Endothelial cell of umbilical vein (primary cell): ENCODE measurements around the gene EFTUD2.

Experiments
- EZH2 ChIP-seq: IDR thresholded peaks from 2 replicates; pipeline ENCODE4 v1.6.1; 2012; ENCODE audit warnings: borderline replicate concordance, low read depth, mild to moderate bottlenecking, moderate library complexity, low read length, inconsistent platforms; ENCODE audit not compliant: severe bottlenecking
- FOS ChIP-seq: IDR thresholded peaks from 2 replicates; pipeline ENCODE4 v1.6.1; 2011; ENCODE audit warnings: mild to moderate bottlenecking, low read length, moderate library complexity, borderline replicate concordance; ENCODE audit not compliant: insufficient read depth
- JUN ChIP-seq: IDR thresholded peaks from 2 replicates; pipeline ENCODE4 v1.6.1; 2011; ENCODE audit warnings: borderline replicate concordance, low read depth; ENCODE audit not compliant: insufficient read length, insufficient read depth
- MAX ChIP-seq: IDR thresholded peaks from 2 replicates; pipeline ENCODE4 v1.6.1; 2011; ENCODE audit not compliant: insufficient read depth, insufficient read length
- POLR2A ChIP-seq: IDR thresholded peaks from 2 replicates; pipeline ENCODE4 v1.6.1; 2012; ENCODE audit warnings: low read depth, mild to moderate bottlenecking, control low read depth, low read length
- POLR2AphosphoS5 ChIP-seq: IDR thresholded peaks from 2 replicates; pipeline ENCODE4 v1.6.1; 2012; ENCODE audit warnings: low read depth, mild to moderate bottlenecking, control low read depth, low read length, moderate library complexity; ENCODE audit not compliant: insufficient read depth
- TF ChIP-seq, protein P1 (sequence below), 2 donors: IDR thresholded peaks; 1 replicate in 1 of 2; 2 replicates in 1 of 2; pipeline ENCODE4 v1.5.1; 2011; ENCODE audit warnings: low read length in 2 of 2, mild to moderate bottlenecking in 2 of 2, moderate library complexity in 2 of 2, control low read depth in 1 of 2, inconsistent platforms in 1 of 2, low read depth in 1 of 2; ENCODE audit not compliant: insufficient read depth in 1 of 2; ENCODE audit errors: extremely low read depth in 1 of 2

GRCh38 chr17:44917456-44917855 lies 18.2 kb upstream of the EFTUD2 start:
- TF ChIP-seq, protein P1, sequence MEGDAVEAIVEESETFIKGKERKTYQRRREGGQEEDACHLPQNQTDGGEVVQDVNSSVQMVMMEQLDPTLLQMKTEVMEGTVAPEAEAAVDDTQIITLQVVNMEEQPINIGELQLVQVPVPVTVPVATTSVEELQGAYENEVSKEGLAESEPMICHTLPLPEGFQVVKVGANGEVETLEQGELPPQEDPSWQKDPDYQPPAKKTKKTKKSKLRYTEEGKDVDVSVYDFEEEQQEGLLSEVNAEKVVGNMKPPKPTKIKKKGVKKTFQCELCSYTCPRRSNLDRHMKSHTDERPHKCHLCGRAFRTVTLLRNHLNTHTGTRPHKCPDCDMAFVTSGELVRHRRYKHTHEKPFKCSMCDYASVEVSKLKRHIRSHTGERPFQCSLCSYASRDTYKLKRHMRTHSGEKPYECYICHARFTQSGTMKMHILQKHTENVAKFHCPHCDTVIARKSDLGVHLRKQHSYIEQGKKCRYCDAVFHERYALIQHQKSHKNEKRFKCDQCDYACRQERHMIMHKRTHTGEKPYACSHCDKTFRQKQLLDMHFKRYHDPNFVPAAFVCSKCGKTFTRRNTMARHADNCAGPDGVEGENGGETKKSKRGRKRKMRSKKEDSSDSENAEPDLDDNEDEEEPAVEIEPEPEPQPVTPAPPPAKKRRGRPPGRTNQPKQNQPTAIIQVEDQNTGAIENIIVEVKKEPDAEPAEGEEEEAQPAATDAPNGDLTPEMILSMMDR (IDR thresholded peaks at IDR 0.05; ENCODE audit: extremely low read depth in 1 of 2, insufficient read depth in 1 of 2, low read depth in 1 of 2, low read length in 2 of 2), result no peak
- TF ChIP-seq MAX (no peak), EZH2 (no peak), POLR2AphosphoS5 (no peak), POLR2A (no peak), JUN (no peak), FOS (no peak)
